ENCODE measurements around the gene CBLL2.
A peak's percentile ranks its signal among the peaks of the same experiment; 100 is the strongest.
"Not testable (repeated sequence)": the region's sequence is repeated elsewhere in the genome, so short reads cannot be mapped to it uniquely, and the experiment has no call there.

Gene CBLL2, protein sequence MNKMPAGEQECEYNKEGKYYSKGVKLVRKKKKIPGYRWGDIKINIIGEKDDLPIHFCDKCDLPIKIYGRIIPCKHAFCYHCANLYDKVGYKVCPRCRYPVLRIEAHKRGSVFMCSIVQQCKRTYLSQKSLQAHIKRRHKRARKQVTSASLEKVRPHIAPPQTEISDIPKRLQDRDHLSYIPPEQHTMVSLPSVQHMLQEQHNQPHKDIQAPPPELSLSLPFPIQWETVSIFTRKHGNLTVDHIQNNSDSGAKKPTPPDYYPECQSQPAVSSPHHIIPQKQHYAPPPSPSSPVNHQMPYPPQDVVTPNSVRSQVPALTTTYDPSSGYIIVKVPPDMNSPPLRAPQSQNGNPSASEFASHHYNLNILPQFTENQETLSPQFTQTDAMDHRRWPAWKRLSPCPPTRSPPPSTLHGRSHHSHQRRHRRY

DNA sequence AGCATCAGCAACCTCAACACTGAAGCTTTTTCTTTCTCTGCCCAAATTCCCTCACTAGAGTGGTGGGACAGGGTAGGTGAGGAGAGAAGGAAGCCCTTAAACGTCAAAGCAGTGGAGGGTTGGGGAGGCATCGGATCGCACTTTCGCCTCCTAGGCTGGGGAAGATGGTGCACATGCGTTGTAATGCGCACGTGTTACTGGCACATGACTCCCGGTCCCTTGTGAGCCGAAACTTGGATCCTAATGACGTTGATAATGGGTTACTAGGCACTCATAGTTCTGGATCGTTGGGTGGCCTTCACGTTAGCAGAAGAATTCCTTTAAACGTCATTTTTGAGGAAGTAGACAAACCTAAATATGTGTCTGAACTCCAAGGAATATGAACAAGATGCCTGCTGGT lies at the start of gene CBLL2:
Gene CBLL2 (plus strand): TSS at position 301 of the 400 bp plus-strand sequence. CDS start 79 bp downstream, at position 380.
- DNase-seq: no peak

DNA sequence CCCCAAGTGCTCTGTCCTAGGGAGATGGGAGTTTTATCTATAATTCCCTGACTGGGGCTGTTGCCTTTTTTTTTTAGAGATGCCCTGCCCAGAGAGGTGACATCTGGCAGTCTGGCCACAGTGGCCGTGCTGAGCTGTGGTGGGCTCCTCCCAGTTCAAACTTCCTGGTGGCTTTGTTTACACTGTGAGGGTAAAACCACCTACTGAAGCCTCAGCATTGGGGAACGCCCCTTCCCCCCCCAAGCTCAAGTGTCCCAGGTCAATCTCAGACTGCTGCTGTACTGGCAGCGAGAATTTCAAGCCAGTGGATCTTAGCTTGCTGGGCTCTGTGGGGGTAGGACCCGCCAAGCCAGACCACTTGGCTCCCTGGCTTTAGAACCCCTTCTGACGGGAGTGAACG lies 38.3 kb upstream of the CBLL2 start:
- DNase-seq: peak; percentile 3

DNA sequence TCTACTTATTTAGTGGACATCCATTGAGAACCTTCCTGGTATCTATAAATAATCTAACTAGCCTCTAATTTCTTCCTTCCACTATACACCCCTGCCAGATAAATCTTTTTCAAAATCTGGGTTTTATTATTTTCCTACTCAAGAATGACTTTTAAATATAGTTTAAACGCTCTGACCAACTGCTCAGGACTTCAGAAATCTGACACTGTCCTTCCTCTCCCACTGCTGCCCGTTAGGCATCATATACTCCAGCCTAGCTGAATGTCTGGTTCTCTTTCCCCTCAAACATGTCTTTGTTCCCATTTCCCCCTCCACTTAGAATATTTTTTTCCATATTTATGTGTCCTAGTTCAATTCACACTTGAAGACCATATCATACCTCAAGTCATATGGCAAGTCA lies 35.2 kb upstream of the CBLL2 start:
- no peak for DNase-seq

DNA sequence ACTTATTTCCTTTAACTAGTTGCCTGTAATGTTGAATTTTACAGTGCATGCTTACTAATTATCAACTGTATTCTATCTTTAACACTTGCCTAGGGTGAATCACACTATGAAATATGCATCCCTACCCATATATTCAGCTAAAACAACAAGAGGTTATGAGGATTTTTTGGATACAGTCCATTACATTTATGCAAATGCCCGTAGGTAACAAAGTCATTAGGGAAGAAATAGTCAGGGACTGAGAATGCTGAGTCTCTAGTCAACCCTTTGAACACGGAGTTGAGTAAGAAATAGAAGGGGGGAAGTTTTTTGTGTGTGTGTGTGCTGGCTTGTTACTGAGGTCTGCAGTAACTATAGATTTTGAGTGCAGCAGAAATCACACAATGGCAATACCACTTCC lies 26.1 kb upstream of the CBLL2 start:
- peak; percentile 0 for DNase-seq

DNA sequence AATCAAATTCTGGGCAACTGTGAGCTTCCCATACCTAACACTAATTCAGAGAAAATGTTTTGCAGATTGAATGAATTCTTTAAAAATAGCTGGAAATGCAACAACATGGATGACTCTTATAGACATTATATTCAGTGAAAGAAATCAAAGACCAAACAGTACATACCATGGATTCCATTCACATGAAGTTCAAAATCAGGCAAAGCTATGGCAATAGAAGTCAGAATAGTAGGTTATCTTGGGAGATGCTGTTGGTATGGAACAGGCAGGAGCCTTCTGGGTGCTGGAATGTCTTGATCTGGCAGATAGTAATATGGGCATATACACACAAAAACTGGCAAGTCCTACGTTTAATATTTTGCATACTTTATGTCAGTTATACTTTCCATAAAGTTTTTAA lies 25.5 kb upstream of the CBLL2 start:
- DNase-seq: no peak

DNA sequence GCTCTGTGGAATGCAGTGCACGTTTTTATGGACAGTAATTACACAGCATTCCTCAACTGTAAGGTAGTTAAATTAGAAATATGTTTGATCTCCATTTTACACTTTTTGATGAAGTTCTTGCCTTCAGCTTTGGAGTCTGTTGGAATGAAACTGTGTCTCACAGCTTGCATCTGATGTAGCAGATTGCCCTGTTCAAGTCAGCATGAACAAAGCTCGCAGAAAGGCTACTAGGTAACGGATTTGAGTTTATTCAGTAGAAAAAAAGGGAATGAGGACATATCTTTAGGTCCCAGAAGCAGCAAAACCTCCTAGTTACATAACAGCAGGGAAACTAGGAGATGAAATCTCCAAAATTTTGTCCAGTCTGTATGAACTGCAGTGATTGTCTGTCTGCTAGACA lies 24.3 kb upstream of the CBLL2 start:
- DNase-seq: no peak

DNA sequence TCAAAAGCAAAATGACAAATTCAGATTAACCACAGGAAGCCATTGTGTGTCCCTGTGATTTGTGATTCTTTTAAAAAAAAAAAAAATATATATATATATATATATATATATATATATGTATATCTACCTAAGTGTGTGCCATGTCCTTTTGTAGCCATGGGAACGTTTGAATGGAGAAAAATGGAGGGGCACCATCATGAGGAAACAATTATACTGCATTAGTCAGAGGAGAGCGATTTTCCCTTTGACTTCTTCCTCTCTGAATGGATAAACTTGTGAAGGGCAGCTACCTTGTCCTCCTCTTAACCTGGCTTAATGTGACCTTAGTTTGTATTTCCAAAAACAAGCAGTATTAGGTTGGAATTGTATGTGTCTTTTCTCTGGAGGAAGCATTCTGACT lies 23.3 kb upstream of the CBLL2 start:
- peak; percentile 0 for DNase-seq

DNA sequence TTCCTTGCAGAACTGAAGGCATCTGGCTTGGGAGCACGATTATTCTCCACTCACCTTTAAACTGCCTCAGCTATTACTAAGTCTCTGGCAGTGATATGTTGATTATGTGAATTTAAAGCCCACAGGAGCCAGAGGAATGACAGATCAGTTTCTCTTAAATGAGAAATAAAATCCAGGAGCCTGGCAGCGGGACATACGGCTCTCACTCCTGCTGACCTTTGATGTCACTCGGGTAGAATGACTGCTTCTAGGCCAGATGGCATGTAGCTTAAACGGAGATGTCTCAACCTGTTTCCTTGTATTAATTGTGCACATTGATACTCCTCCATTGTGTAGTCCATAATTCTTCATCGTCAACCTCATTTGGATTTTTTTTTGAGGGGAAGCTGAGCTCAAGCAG lies 4.0 kb upstream of the CBLL2 start:
- DNase-seq: peak; percentile 8

DNA sequence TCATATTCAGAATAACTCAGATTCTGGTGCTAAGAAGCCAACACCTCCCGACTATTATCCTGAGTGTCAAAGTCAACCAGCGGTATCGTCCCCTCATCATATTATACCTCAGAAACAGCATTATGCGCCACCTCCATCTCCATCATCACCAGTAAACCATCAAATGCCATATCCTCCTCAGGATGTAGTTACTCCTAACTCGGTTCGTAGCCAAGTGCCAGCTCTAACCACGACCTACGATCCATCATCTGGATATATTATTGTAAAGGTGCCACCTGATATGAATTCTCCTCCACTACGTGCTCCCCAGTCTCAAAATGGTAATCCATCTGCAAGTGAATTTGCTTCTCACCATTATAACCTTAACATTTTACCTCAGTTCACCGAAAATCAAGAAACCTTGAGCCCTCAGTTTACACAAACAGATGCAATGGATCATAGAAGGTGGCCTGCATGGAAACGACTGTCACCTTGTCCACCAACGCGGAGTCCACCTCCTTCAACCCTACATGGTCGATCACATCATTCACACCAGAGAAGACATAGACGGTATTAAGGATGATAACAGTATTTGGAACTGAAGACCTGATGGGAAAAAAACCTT lies 1.1 kb downstream of the CBLL2 start:
- no peak for DNase-seq

DNA sequence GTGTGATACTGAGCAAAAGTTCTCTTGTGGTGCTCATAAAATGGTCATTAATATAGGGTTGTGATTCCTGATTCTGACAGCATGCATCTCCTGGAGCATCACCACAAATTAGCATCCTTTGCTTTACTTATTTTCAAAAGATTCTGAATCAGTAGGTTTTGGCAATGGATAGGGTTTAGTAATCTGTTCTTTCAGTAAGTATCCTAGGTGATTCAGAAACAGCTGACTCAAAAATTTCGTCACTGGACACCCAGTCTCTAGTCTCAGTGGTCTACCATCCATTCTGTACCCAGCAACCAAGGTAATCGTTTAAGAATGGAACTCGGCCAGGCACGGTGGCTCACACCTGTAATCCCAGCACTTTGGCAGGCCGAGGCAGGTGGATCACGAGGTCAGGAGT lies 4.1 kb downstream of the CBLL2 start:
- no peak for DNase-seq

DNA sequence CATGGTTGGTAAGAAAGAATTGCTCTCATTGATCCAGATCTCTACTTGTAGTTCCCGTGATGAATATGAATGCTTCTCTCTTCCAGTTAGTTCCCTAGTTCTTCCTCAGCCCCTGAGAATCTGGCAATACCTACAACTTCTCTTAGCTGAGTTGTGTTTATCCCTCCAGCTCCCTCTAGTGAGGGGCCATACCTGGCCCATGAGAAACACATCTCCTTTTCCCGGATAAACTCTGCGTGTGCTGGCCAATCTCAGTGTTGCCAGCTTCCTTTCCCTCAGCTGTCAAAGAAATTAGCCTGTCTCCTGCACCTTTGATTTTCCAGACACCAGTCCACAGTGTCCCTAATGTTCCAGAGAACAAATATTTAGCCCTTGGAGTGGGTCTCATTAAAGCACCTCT lies 5.7 kb downstream of the CBLL2 start:
- DNase-seq: peak; percentile 6

DNA sequence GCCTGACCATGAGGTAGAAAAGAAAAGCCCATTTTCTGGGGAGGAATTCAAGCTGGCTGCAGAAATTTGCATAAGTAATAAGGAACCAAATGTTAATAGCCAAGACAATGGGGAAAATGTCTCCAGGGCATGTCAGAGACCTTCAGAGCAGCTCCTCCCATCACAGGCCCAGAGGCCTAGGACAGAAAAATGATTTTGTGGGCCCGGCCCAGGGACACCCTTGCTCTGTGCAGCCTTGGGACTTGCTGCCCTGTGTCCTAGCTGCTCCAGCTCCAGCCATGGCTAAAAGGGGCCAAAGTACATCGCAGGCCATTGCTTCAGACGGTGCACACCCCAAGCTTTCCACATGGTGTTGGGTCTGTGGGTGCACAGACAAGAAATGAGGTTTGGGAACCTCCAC lies 16.5 kb downstream of the CBLL2 start:
- DNase-seq: not testable (repeated sequence)

DNA sequence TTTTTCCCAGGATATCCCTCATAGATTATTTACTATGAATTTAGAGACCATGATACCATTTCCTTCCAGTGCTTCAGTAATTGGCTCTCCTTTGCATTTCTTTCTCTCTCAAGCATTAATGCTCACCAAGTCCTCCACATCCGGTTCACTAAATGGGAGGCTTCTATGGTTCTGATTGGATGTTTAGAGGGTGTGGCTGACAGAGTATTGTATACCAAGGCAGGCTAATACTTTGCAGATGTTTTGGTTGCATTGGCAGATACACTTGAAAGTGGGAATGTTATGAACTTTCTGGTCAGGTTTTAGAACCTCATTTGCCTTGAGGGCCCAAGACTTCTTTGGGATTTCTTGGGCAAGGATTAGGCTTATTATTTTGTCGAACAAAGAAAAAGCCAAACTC lies 24.2 kb downstream of the CBLL2 start:
- DNase-seq: peak; percentile 73

DNA sequence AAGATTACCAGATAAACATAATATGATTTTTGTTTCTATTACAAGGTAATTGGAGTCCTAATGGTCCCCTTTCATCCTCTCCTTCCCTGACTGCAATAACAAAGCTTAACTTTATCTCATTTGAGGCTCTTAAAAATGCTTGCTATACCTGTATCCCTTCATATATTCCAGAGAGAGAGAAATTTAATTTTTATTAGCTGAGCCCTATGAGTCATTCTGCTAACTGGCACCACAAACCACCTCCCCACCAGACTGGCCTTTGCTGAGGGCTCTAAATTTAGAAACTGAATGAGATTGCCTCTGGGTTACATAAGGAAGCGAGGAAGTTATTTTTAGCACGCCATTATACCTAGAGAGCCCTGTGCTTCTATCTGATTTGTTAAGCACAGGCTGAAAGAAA lies 27.4 kb downstream of the CBLL2 start:
- peak; percentile 68 for DNase-seq

DNA sequence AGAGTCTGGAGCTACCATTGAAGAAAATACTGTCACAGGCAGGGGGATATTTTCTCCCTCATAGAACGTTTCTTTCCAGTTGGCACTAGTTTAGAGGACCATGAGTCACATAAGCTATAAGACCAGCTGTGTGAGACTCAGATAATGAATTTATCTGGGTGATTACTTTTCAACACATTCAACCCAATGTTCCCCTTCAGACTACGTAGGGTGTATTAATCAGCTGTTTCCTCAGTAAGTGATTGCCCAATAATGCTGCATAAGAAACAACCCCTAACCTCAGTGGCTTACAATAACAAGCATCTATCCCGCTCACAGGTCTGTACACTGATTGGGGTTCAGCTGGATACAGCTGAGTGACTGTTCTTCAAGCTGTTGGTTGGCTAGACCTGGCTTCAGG lies 38.1 kb downstream of the CBLL2 start:
- DNase-seq: no peak

DNA sequence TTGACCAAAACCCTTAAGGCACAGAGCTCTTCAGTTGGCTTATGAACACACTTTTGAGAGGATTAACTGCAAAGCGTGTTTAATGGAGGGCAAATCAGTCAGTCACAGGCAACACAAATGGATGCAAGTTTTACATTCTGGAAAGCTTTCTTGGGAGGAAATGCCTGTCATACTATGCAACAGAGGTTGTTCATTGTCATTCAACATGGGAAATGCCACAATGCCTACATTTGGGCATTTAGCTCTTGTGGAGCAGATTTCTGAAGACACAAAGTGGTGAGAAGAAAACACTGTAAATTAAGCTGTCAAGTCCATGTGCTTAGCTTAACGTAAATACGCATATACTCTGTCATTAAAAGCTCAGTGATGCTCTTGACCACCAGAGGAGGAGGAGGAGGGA lies 41.1 kb downstream of the CBLL2 start:
- DNase-seq: no peak

DNA sequence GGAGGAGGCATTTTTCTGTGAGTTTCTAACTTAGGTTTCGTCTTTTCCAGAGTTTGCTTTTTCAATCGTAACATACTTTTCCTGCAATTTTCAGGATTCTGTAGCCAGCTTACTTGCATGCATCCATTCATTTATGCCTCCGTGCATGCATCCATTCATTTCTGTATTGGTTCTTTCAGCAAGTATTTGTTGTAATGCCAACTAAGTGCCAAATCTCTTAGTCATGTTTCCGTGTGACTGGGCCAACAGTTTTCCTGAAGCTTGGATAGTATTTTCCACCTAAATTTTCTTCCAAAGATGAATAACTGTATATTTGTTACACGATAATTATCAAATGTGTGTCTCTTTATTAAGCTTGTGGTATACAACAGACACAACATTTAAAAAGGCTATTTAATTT lies 41.5 kb downstream of the CBLL2 start:
- no peak for DNase-seq

DNA sequence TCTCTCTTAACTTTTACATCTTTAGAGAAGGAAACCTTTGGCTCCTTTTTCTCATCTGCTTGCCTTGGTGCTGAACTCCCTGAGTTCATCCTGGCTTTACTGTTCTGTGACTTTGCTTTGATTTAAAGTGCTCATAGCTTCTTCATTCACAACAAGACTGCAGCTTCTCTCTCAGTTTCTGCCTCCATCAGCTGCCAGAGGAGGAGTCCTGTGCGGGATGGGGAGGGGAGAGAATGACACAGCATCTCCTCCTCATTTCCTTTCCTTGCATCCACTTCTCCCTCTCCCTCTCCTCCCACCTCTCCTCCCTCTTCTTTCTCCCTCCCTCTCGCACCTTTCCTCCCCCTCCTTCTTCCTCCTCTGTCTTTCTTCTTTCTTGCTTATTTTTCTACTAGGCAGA lies 42.0 kb downstream of the CBLL2 start:
- DNase-seq: peak; percentile 4

DNA sequence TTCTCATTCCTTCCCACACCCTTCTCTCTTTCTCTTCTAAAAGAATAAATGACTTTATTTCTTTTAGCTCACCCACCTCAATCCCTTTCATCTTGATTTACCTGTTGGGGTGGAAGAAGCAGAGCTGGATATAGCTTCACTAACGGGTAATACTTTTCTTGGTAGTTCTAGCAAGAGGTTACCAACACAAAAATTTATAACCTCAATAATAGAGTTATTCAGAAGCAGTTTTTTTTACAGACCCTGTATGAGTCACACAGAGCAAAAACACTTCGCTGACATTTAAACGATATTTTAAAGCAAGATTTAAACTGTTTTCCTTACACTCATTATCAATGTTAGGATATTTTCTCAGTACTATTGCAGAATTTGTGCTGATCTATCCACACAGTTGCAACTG lies 42.4 kb downstream of the CBLL2 start:
- no peak for DNase-seq

DNA sequence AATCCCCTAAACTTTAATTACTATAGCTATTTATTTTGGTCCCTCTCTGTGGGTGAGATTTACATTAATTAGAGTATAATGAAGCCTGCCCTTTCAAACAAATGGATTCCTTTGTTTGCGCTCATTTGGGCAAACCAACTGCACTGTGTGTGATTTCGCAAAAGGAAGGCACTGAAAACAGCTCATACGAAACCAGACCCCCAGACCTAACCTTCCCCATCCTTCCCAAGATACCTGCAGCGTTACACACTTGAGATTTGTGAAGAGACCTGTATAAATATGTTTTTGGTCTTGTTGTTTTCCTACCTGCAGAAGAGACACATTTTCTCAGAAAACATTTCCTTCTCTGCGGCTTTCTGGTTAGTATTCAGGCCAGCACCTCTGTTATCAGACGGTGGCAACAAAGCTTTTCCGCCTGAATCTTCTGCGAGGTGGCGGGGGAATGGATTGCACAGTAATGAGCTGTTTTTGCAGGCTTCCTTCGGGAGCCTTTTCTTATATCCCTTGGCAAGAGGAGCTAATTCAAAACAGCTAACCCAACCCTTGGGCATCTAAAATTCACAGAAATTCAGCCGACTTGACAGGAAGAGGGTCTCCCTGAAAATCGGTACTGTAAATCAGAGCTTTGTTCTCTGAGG lies 47.6 kb downstream of the CBLL2 start:
- DNase-seq: peak; percentile 56

DNA sequence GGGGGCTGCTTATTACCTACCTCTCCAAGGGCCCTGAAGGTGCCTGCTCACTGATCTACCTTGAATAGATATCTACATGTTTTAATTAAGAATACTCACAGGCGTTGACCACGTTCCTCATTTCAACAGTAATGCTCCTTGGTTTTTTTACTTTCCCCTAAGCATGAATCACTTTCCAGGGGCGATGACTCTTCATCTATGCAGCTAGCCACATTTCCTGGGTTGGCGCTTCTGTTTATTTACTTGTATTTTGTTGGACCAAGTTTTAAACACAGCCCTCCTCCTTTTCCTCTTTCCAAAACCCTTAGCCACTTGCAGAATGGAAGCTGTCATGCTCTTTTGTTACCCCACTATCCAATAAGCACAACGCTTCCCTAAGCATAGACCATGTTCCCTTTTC lies 50.8 kb downstream of the CBLL2 start:
- DNase-seq: no peak
